Measurements from ENCODE around the gene ERP44.
A peak's percentile ranks its signal among the peaks of the same experiment; 100 is the strongest.
"Not testable (repeated sequence)": the region's sequence is repeated elsewhere in the genome, so short reads cannot be mapped to it uniquely, and the experiment has no call there.

ERP44 gene

DNA sequence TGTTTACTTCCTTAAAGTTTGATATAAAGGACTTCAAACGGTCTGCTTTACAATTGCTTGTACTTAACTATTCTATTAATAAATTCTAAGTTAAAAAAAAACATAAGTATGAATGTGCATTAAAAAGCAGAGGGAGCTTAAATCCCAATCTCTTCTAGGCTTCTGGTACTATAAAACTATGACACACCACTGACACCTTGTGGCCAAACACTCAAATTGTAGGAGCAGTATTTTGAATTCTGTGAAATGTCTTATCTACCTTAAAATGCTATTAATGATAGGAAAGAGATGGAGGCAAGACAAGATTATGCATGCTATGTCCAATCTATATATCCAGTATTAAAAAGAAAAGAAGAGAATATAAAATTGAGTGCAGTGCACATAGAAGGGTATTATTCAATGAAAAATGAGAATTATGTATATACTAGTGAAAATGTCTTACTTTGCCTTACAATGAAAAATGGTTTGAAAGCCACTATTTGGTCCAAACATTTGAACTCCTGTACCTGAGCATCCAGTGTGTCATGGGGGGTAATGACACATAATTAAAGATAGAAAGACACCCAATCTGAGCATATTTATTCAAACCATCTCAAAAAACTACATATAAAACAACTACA lies 87.6 kb downstream of the ERP44 start:
- peak; percentile 41 for DNase-seq (ENCODE audit: low spot score)

DNA sequence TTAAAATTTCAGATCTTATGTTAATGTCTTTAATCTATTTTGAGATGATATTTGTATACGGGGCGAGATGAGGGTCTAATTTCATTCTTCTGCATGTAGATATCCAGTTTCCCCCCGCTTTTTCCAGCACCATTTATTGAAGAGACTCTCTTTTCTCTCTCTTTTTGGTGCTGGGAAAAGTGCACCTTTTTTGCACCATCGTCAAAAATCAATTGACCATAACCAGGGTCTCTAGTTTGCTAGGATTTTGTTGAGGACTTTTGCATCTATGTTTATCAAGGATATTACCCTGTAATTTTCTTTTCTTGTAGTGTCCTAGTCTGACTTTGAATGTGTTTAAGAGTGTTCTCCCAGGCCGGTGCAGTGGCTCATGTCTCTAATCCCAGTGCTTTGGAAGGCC lies 99.0 kb downstream of the ERP44 start:
- DNase-seq (ENCODE audit: low spot score): no peak

DNA sequence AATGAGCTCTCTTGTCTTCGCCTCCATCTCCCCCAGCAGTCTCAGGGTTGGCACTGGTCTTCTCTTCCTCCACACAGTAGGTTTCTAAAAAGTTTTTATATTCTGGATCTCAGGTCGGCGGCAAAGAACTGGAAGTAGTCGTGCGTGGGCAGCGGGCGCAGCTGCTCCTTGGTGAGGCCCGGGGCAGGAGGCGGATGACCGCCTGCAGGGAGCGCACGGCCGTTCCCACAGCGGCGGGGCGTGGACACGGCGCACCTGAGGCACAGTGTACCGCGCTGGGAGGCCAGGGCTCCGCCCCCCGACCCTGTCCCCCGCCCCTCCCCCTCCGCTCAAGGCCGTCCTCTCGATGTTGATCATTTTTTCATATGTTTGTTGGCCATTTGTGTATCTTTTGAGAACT lies 99.9 kb downstream of the ERP44 start:
- no peak for DNase-seq (ENCODE audit: low spot score)

DNA sequence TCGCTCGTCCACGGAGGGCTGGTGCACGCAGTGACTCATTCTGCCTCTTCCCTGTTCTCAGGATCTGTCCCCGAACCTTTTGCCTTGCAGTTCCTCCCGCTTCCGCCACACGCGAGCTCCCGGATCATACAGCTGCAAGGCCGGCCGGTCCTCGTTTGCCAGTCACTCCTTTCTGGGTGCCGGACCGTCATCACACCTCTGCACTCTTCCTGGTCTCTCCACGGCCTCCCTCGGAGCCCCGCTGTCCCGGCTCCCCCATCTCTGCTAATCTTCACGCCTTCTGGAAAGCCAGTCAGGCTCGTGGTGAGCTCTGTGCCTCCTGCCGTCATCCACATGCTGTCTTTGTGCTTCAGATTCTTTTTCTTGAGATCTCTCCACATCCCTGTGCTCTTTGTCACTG lies 100.5 kb downstream of the ERP44 start:
- DNase-seq (ENCODE audit: low spot score): no peak

DNA sequence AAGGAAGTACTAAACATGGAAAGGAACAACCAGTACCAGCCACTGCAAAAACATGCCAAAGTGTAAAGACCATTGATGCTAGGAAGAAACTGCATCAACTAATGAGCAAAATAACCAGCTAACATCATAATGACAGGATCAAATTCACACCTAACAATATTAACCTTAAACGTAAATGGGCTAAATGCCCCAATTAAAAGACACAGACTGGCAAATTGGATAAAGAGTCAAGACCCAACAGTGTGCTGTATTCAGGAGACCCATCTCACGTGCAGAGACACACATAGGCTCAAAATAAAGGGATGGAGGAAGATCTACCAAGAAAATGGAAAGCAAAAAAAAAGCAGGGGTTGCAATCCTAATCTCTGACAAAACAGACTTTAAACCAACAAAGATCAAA lies 108.3 kb downstream of the ERP44 start:
- DNase-seq (ENCODE audit: low spot score): not testable (repeated sequence)

DNA sequence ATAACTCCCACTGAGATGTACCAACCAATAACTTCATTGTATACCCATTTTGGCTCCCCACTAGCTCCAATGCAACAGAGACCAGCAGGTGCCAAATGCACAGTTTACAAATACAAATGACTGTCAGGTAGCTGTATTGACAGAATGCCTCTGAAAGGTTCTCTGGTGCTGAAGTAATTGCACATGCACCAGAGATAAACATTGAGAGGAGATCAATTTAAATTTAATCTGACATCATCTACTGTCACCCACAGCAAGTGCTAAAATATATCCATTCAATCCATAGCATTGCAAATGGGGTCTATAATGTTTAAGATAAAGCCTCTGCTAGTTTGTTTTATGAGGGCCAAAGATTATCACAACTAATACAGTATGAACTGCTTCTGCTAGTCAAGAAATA lies 112.2 kb downstream of the ERP44 start:
- no peak for DNase-seq (ENCODE audit: low spot score)

DNA sequence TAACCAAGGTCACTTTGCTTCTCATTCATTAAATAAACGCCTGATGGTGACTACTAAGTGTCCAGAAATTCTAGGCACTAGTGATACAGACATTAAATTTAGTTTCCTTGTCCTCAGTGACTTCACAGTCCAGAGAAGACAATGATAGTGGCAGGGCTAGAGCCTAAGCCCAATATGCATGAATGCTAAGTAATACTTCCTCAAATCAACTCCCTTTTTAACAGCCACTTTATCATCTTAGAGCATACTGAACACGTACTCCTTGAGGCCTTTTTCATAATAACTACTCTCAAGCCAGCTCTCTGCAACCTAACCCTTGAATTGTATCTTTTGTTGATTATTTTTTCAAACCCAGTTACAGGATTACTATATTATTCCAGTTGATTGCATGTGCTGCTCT lies 118.2 kb downstream of the ERP44 start:
- no peak for DNase-seq (ENCODE audit: low spot score)

DNA sequence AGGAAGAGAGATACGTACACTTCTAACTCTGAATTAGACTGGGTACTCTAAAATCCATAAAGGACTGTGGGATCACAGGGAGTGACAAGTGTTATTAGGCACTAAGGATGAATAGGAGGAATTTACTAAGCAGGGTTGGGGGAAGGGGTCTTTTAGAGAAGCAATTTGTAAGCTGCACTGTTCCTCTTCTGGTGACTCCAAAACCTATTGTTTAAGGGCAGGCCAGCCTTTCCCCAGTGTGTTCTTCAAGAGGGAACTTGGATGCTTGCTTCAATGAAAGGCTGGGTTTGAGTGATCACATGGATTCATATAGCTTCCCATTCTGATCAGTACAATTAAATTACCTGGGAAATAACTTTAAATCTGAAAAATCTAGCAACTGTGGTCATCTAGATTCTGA lies 120.6 kb downstream of the ERP44 start:
- no peak for DNase-seq (ENCODE audit: low spot score)

DNA sequence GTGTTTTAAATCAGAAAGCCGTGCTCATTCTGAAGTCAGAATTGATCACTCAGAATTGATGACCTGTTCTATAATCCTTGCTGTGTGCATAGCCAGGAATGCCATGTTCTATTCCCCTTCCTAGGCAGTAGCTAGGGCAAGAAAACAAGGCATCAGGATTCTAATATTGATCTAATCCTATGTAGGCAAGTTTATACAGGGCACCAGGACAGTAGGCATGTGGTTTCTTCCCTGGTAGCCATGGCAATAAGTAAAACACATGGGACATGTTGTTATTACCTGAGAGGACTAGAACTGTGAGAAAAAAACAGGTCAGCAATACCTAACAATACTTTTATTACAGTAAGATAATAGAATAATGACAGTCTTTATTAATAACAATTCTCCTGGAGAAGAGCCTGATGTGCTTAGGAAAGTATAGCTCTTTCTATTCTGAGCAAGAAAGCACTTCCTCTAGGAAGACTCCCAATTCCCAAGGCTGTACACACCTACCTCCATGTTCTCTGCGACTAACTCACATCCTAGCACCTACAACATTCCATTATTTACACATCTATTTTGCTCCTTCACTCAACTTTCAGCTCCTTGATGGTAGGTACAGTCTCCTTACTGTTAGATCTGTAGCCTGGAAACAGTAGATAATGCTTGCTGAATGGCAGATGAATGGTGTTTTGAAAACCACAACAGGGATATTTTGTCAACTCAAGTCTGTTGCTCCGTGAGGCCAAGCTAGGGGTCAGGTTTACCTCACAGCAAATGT lies 121.6 kb downstream of the ERP44 start:
- DNase-seq (ENCODE audit: low spot score): no peak

DNA sequence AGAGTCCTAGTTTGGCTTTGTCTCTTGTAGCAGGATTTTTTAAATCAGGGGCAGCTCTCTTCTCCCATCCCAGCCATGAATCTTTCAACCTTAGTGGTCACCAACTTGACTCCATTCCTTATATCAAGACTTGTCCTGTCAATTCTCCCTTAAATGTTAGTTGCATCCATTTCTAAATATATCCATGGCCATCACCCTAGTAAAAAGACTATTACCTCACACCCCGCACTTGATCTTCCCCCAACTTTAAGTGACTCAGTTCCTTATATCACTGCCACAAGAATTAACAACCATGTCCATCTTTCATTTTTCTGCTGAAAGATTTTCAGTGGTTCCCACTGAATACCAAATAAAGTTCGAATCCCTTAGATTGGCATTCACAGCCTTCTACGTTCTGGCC lies 125.3 kb downstream of the ERP44 start:
- DNase-seq (ENCODE audit: low spot score): no peak

DNA sequence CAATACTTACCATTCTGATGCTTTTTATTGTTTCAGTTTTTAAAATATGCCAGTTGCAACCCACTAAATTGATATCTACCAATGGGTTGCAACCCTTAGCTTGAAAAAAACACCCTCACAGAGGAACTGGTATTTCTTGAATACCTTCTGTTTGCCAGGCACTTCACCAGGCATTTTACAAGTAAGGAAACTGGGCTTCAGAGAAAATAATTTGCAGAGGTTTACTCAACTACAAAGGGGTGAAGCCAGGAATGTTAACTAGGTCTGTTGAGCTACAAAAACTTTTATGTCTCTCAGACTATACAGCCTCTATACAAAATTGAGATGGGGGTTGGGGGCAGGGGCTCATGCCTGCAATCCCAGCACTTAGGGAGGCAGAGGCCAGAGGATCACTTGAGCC lies 127.4 kb downstream of the ERP44 start:
- DNase-seq (ENCODE audit: low spot score): no peak

DNA sequence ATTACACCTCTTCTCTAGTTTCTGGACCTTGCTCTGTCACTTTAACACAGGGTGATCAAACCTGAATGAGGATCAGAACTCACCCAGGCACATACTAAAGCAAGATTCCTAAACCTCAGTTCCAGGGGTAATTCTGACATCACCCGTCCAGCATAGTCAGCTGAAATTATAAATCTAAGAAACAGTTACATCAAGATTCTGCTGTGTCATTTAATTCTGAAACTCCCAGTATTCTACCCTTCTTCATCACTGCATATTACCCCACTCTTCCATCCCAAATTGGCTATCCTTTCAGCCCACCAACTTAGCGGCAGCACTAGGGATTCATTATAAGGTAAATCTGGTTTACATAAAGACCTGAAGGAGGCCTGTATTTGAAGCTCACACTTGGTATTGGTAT lies 128.3 kb downstream of the ERP44 start:
- no peak for DNase-seq (ENCODE audit: low spot score)

DNA sequence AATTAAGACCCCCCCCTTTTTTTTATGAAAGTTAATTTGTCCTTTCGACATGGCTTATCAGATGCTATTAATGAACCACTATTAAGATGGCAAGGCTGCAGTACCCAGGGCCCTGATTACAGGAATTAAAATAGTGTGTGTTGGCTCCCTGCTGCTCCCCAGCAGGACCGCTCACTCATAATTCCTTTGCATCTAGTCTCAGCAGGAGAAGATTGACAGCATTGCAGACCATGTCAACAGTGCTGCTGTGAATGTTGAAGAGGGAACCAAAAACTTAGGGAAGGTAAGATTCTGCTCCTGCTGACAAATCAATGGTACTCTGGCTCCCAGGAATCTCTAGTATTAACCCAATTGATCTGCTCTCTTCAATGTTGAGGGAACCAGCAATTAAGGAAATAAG lies 131.3 kb downstream of the ERP44 start:
- DNase-seq (ENCODE audit: low spot score): no peak

DNA sequence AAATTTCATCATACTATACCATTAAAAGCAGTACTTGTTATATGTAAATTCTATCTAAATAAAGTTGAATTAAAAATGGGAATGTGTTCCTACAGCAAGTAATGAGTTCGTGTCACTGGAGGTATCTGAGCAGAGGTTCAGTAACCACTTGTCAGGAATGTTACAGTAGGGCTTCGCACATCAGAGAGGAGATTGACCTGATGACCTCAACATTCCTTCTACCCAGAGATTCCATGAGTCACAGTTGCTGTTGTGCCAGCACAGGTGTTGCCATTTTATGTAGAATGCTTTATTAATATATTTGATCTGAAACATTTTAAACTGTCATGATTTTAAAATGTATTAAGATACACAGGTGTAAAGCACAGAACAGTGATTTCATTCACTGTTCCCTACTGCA lies 132.1 kb downstream of the ERP44 start:
- peak; percentile 58 for DNase-seq (ENCODE audit: low spot score)

DNA sequence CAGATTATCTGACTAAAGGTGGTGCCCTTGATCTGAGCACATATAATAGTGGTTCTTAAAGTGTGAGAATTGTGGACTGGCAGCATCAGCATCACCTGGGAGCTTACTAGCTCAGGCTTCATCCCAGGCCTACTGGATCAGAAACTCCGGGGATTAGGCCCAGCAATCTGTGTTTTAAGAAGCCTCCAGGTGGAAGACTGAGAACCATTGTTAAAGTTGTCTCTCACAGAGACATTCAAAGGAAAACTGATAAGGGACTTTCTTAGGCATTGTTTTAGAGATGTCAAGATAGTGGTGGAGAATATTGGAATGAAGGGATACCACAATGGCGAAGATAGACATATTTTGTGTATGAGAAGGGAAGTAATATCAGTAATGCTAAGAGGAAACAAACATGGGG lies 132.8 kb downstream of the ERP44 start:
- no peak for DNase-seq (ENCODE audit: low spot score)

DNA sequence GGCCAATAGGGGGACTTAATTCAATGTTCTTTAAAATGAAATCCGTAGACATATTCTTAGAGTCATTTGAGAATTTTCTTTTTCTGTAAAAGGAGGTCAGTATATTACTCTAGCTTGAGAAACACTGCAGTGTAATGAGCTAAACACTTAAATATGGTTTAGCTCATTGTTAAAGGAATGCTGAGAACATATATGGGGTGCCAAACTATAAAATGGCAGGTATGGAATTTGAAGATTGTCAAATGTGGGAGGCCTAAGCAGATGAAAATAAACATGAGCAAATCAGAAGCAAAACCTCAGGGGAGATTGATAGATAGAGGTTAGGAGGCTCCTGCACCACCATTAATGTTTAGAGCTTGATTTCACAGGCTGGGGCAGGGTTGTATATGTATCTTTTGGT lies 134.5 kb downstream of the ERP44 start:
- DNase-seq (ENCODE audit: low spot score): no peak

DNA sequence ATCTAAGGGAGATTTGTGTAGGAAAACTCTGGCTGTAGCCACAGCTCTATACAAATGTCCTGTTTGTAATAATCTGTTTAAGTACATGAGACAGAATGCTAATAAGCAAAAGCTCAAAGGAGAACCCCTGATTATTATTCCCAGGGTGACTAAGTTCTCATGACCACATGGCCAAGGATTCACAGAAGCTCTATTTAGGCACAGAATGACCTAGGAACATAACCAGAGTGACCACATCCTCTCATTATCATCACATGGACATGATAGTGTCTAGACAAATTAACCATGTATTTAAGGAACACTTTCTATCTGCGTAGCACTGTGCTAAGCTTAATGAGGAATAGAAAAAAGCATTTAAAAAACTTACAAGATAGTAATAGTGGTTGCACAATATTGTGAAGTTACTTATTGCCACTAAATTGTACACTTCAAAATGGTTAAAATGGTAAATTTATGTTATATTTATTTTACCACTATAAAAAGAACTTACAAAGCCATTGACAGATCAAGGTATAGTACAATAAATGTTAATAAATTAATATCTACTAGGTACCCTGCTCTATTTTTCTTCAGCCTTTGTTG lies 136.0 kb downstream of the ERP44 start:
- DNase-seq (ENCODE audit: low spot score): no peak

DNA sequence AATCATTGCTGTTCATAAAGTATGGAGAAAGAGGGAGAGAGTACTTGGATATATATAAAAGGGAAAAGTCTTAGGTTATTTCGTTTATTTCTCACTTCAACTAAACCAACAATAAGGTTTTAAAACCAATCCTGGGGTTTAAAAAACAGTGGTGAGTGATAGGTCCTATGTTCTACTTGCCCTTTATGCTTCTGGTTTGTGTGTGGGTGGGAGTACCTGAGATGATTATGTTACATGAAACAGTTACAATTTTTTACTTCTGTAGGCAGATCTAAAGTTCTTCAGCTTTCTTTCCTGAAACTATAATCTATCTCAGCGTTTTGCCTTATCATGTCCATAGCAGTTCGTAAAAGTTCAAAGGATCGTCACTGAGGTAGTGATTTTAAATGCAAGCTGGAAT lies 143.2 kb downstream of the ERP44 start:
- DNase-seq (ENCODE audit: low spot score): no peak

DNA sequence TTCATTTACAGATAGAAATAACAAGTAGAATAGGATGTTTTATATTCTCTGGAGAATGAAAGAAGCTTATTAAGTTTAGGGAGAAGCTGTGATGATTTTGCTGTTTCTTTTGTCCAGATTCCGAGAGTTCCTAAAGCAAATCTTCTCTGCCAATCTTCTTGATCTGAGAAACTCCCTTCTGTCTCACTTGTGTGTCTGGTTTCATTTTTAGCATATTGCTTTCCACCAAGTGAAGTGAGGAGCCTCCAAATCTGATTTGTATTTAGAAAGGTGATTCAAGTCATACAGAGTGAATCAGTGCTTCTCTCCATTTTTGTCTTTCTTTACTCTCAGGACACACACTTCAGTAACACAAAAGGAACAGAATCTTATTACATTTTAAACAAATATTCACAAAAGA lies 144.0 kb downstream of the ERP44 start:
- DNase-seq (ENCODE audit: low spot score): no peak

DNA sequence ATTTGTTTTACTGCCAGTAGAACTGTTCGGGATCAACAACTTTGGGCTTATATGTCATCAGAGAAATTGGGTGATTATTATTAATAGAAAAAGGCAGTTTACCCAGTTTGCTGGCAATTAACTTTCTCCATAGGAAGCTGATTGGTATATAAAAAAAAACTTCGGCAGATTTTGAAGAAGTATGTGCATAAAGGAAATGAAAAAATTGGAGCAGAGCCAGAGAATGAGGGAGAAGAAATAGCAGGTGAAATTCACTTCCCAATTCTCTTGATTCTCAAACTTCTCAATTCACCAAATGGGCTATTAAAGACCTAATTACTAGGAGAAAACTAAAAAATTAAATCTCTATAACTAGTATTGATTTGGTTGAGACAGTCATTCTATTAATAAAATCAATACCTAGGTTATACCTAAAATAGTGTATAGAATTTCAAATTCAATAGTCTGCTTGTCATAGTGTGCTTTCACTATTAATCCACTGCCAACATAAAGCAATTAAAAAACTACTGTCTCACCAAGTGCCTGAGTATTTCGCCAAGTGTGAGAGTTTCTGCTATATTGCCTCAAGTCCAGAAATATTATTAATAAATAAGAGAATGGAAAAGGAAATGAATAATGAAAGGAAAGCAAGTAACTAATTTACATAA lies 144.8 kb downstream of the ERP44 start:
- no peak for DNase-seq (ENCODE audit: low spot score)

DNA sequence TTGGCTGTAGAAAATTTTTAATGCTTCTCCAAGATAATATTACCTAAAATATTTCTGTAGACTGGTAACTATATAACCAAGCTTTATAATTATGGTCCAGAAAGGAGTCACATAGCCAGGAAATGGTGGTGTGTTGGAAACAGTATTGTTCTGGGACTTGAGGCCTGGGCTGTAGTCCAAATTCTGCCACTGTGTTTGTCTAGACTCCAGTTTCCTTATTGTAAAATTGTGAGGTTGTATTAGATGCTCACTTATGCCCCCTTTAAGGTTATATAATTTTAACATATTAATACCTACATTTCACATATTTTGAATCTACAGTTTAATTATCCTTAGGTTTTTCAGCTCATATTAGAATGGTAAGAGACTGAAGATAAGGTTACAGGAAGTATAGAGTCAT lies 149.9 kb downstream of the ERP44 start:
- no peak for DNase-seq (ENCODE audit: low spot score)

DNA sequence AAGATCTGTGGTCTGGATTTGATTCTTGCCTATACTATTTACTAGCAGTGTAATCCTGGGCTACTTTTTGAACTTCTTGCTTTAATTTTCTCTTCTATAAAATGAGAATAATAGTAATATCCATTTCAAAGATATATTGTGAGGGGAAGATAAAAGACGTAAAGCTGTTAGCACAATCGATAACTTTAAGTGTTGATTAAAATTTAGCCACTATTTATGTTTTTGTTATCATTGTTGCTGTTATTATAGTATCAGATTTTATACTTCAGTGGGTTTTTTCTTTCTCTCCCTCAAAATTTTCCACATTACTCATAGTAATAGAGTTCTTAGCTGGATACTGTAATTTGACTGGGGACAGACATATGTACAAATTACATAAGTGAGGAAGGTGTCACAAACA lies 150.3 kb downstream of the ERP44 start:
- no peak for DNase-seq (ENCODE audit: low spot score)

DNA sequence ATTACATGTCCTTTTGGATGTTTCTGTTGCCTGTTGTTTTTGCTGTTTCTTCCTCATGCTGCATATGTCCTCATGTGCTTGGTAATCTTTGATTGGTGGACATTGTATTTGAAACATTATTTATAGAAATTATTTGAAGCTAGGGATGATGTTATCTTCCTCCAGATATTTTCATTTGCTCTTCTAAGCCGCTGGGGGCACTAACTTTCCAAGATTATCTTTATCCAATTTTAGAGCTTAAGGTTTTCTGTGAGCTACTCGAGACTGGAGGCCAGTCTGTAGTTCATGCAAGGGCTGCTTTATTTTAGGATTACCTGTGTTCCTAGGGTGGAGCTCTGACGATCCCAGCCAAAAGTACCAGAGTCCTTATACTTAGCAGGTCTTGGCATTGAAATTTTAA lies 151.4 kb downstream of the ERP44 start:
- DNase-seq (ENCODE audit: low spot score): no peak
